IPS-18c (cell line): ENCODE data around the gene SYCP3.
"Not testable (repeated sequence)": the region's sequence is repeated elsewhere in the genome, so short reads cannot be mapped to it uniquely, and the experiment has no call there.

Experiments used
- H3K4me3 ChIP-seq: 2 replicates; pipeline ENCODE4 v1.7.0; 2013; ENCODE audit warnings: low read depth, mild to moderate bottlenecking, low read length, moderate library complexity; ENCODE audit not compliant: insufficient read depth
- H3K9me3 ChIP-seq: one replicate; pipeline ENCODE4 v1.6.1; 2013; ENCODE audit warnings: mild to moderate bottlenecking, low read length, moderate library complexity; ENCODE audit not compliant: control insufficient read depth, insufficient read depth

Gene SYCP3

DNA sequence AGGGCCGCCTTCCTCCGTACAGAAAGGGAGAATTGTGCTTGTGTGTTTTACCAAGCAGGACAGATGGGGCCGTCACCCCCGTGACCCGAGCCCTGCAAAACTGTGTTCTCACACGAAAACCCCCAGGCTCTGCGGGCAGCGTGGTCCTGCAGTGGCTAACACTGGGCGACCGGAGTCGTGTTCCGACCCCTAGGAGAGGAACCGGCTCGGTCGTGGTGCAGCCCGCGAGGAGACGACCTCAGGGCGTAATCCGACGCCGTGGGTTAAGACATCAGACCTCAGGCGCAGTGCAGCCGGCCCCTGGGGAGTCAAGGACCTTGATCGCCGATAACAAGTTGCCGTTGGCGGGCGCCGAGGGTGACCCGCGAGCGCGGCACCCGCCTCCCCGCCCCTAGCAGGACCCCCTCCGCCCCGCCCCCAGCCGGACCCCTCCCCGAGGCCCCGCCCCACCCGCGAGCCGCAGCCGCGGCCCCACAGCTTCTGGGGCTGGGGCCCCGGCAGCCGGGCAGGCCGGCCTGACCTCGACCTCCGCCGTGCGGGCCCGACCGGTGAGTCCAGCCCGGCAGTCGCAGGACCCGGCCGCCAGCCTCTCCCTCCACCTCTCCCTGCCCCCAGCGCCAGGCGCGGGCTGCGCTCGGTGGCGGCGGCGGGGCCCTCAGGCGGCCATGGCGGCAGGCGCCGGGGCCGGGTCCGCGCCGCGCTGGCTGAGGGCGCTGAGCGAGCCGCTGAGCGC is 41.9 kb downstream of the SYCP3 start, which contains the start of gene CHPT1:
CHPT1 (plus strand) TSS at position 444 of the 733 bp plus-strand sequence; CDS start at position 666, 222 bp downstream.
- Histone ChIP-seq H3K9me3 (peaks cover 2% of the 10 kb centered on the region), H3K4me3 (peak within 1 kb of the TSS; percentile 74)

DNA sequence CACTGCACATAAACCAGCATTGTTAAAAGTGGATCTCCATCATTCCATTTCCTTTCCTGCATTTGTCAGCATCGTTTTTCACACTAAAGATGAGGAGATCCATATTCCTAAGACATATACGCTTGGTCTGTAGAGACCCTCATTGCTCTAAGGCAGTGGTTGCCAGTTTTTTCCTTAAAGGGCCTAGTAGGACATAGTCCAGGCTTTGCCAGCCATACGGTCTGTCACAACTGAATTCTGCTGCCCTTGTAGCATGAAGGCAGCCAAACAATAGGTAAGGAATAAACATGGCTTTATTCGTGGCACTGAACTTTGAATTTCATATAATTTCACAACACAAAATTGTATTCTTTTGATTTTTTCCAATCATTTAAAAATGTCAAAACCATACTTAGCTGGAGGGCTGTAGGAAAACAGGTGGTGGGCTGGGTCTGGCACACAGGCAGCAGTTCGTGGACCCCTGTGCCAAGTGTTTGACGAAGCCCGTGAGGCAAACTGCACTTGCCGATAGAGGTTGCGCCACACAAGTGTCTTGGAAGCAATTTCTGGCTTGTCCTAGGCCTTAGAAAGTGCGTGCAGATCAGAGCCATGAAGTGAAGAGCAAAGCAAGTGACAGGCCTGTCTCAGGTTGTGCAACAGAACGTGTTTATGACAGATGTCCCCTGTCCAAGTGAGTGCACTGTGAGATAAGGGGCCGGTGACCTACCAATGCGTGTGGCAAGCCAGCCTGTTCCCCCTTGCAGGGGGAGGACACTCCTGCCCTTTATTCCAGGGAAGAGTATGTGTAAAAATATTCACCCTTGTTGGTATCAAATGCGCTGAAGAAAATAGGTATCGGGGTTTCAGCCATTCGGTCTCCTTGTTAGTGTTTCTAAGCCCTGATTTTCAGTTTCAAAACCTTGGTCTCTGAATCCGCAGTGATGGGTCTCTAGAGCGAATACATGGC is 42.7 kb downstream of the SYCP3 start:
- Histone ChIP-seq H3K4me3 (peak overlapping the region; percentile 74), H3K9me3 (peaks cover 2% of the 10 kb centered on the region)

GRCh38 chr12:101695706-101696105 is 43.6 kb downstream of the SYCP3 start:
- peaks cover 2% of the 10 kb centered on the region for H3K9me3 ChIP-seq
- H3K4me3 ChIP-seq, result no peak overlapping the region

DNA sequence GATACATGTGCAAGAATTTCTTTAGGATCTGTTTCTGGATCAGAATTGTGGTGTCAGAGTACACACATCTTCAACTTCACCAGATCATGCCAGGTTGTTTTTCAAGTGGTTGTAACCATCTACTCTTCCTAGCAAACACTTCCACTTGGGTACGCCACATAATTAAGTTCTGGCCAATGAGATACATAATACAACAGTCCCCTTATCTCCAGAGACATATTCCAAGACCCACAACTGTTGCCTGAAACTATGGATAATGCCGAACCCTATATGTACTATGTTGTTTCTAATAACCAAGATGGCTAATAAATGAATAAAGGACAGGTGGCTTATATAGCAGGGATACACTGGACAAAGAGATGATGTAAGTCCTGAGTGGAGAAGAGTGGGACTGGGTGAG is 44.3 kb downstream of the SYCP3 start:
- Histone ChIP-seq H3K4me3 (no peak overlapping the region), H3K9me3 (peaks cover 2% of the 10 kb centered on the region)

- Histone ChIP-seq H3K9me3 (peaks cover 2% of the 10 kb centered on the region), H3K4me3 (no peak overlapping the region)
These were observed 44.9 kb downstream of the SYCP3 start for GRCh38 chr12:101694297-101694848.

DNA sequence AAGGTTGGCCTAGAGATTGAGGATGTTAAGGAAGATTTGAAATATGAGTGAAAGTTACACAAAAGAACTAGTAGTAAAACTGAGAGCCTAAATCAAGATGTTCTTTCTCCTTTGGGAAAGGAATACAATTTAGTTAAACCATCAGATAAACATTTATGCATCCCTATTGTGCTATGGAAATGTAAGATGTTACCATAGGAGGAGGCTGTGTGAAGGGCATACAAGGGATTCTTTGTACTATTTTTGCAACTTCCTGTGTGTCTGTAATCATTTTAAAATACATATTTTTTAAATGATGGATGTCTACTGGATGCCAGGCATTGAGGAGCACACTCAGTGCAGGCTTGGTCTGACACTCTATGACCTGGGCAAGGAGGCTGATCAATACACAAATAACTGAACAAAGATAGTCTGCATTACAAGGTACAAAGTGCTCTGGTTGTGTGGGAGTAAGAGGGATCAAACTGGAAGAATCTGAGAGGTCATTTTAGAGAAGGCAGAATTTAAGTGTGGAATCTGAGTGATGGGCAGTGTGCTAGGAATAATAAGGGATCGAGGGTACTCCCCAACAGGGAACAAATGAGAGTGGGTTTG is 47.7 kb downstream of the SYCP3 start:
- H3K9me3 ChIP-seq, result no peaks in the 10 kb centered on the region
- H3K4me3 ChIP-seq, result no peak overlapping the region

DNA sequence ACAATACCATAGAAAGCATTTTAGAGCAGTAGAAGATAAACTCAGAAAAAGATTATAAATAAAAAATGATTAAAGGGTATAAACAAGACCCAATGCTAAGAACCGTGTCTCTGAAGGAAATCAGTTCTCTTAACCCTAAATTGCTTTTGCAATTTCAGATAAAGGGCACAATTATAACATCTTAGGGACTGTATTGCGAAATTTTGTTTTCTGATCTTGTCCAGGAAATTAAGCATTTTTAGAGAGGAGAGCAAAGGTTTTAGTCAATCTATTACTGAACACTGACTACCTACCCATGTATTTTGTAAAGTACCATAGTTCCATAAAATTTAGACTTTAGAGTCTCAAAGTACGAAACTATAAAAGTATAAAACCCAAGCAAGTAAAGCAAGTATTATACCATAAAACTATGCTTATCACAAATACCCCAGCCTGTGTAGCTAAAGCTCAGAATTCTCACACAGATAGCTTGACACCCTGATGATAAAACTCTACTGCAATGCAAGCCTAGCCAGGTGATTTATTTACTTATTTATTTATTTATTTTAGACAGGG is 48.6 kb downstream of the SYCP3 start:
- Histone ChIP-seq H3K4me3 (no peak overlapping the region), H3K9me3 (no peaks in the 10 kb centered on the region)

DNA sequence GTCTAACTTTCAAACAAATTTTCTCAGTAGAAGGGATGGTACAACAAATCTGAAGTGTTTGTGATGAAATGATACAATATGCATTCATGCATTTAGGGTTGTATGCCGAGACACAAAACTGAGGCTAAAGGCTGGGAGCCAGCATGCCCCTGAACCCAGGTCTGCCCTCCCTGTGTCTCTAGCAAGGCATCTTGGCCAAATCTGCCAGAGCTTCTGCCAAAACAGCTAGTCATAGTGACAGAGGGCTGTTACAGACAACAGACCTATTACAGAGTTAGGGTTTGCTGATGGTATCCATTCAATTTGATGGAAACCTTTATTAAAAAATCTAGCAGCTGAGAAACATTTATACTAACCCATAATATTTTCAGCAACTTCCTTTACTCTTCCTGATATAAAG is 53.1 kb downstream of the SYCP3 start:
- Histone ChIP-seq H3K4me3 (no peak overlapping the region), H3K9me3 (no peaks in the 10 kb centered on the region)

DNA sequence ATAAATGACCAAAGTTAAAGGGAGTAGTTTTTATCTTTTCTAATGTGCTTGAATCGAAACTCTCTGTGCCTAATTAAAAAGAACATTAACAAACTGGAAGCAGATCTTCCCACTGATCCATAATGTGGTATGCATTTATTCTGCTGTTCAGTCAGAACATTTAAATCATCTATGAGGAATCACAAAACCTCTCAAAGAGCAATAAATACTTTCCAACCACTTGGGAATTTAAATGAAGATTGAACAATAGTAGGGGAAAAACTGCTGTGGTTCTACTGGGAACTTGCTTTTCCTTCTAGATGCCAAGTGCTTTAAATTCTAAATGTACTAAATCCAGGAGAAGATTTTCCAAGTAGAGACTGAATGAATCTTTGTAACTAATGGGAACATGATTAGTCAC is 54.2 kb downstream of the SYCP3 start:
- no peaks in the 10 kb centered on the region for H3K9me3 ChIP-seq
- no peak overlapping the region for H3K4me3 ChIP-seq

DNA sequence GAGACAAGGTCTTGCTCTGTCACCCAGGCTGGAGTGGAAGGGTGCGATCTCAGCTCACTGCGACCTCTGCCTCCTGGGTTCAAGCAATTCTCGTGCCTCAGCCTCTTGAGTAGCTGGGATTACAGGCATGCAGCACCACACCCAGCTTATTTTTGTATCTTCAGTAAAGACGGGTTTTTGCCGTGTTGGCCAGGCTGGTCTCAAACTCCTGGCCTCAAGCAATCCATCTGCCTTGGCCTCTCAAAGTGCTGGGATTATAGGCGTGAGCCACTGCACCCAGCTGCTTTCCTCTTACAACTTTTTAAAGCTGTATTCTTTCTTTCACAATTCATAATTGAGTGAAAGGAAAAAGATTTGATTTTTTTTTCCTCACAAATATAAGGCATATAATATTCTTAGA is 57.6 kb downstream of the SYCP3 start:
- not testable (repeated sequence) for H3K4me3 ChIP-seq, H3K9me3 ChIP-seq

DNA sequence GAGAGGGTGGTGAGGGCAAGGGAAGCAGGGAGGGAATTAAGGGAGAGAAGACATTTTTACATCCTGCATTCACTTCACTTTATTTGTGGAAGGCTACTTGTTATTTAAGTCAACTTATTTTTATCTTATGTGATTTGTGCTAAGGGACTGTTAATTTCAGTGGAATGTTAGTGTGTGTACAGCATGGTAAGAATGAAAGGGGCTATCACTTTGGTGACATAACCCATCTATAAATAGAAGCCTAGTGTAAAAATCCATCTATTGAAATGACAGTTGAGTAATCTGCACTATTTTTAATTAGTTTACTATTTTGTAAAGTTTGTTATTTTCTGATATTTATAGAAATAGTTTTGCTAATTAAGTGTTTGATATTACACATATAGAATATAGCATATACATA is 58.6 kb downstream of the SYCP3 start:
- no peaks in the 10 kb centered on the region for H3K9me3 ChIP-seq
- H3K4me3 ChIP-seq, result no peak overlapping the region

- no peaks in the 10 kb centered on the region for H3K9me3 ChIP-seq
- no peak overlapping the region for H3K4me3 ChIP-seq
These were observed 59.0 kb downstream of the SYCP3 start for GRCh38 chr12:101680240-101680639.
